Type B pancreatic cell (in vitro differentiated cells): ENCODE data around the gene FGD6. TPM values are rescaled to one million over a fixed set of nuclear protein-coding genes. Genes with fewer than 3 reads are reported as not detected.
"Not testable (repeated sequence)": the region's sequence is repeated elsewhere in the genome, so short reads cannot be mapped to it uniquely, and the experiment has no call there.

ENCODE experiments used
- DNase-seq: peaks from one replicate; pipeline ENCODE4 v3.0.0; 2021; ENCODE audit warnings: mixed read lengths; ENCODE audit not compliant: unreplicated experiment; ENCODE audit errors: extremely low spot score
- H3K27ac Mint-ChIP-seq: 2 replicates; pipeline ENCODE4 v1.8.0; 2021; ENCODE audit warnings: mild to moderate bottlenecking, mixed read lengths
- H3K27me3 Mint-ChIP-seq: 2 replicates; pipeline ENCODE4 v1.8.0; 2021; ENCODE audit warnings: mixed read lengths
- H3K36me3 Mint-ChIP-seq: 2 replicates; pipeline ENCODE4 v1.8.0; 2021; ENCODE audit warnings: mixed read lengths
- H3K4me1 Mint-ChIP-seq: one replicate; pipeline ENCODE4 v1.8.0; 2021; ENCODE audit warnings: mixed read lengths; ENCODE audit not compliant: unreplicated experiment
- H3K4me3 Mint-ChIP-seq: 2 replicates; pipeline ENCODE4 v1.8.0; 2021; ENCODE audit warnings: mild to moderate bottlenecking, mixed read lengths
- H3K9me3 Mint-ChIP-seq: 2 replicates; pipeline ENCODE4 v1.8.0; 2021; ENCODE audit warnings: mixed read lengths
- CTCF ChIP-seq: fragments of 200-600 bp; sonication (generic); conservative IDR thresholded peaks from 2 replicates; pipeline ENCODE4 v1.5.0; 2021; ENCODE audit warnings: antibody characterized with exemption, mild to moderate bottlenecking
- total RNA-seq: library from RNA; stranded (reverse); gene quantifications from 2 replicates; pipeline ENCODE4 v1.2.1, GENCODE V29; 2021; ENCODE audit warnings: low replicate concordance

FGD6 gene
- total RNA-seq, 1 donor from 2014 or later, result 27.5 TPM

- no peaks in the 10 kb centered on the region for H3K9me3 Mint-ChIP-seq
- H3K4me1 Mint-ChIP-seq, result peaks cover 22% of the 10 kb centered on the region
- peak overlapping the region; percentile 41 for H3K4me3 Mint-ChIP-seq
- peak overlapping the region; percentile 37 for H3K27ac Mint-ChIP-seq
- H3K36me3 Mint-ChIP-seq, result peaks cover 4% of the 10 kb centered on the region
- no peak for DNase-seq
- TF ChIP-seq CTCF, result no peak
- no peaks in the 10 kb centered on the region for H3K27me3 Mint-ChIP-seq
These were observed 73.6 kb downstream of the FGD6 start for GRCh38 chr12:95143621-95144205.

- H3K4me1 Mint-ChIP-seq, result peaks cover 22% of the 10 kb centered on the region
- no peaks in the 10 kb centered on the region for H3K9me3 Mint-ChIP-seq
- H3K27ac Mint-ChIP-seq, result peak overlapping the region; percentile 3
- H3K4me3 Mint-ChIP-seq, result no peak overlapping the region
- H3K36me3 Mint-ChIP-seq, result peaks cover 12% of the 10 kb centered on the region
- no peak for TF ChIP-seq CTCF
- DNase-seq, result no peak
- H3K27me3 Mint-ChIP-seq, result no peaks in the 10 kb centered on the region
These were observed 74.7 kb downstream of the FGD6 start for GRCh38 chr12:95142431-95143151.

GRCh38 chr12:95141310-95141709 lies 76.0 kb downstream of the FGD6 start:
- Mint-ChIP-seq H3K4me3 (no peak overlapping the region), H3K27ac (no peak overlapping the region), H3K4me1 (peaks cover 13% of the 10 kb centered on the region), H3K36me3 (peaks cover 17% of the 10 kb centered on the region), H3K9me3 (no peaks in the 10 kb centered on the region), H3K27me3 (no peaks in the 10 kb centered on the region)
- TF ChIP-seq CTCF, result no peak
- no peak for DNase-seq

GRCh38 chr12:95138031-95138430 lies 79.2 kb downstream of the FGD6 start:
- H3K27ac Mint-ChIP-seq, H3K4me1 Mint-ChIP-seq, H3K27me3 Mint-ChIP-seq, H3K9me3 Mint-ChIP-seq, DNase-seq, H3K4me3 Mint-ChIP-seq: not testable (repeated sequence)
- peaks cover 26% of the 10 kb centered on the region for H3K36me3 Mint-ChIP-seq

GRCh38 chr12:95136598-95136997 lies 80.7 kb downstream of the FGD6 start:
- no peak for TF ChIP-seq CTCF
- peaks cover 26% of the 10 kb centered on the region for H3K36me3 Mint-ChIP-seq
- H3K9me3 Mint-ChIP-seq, result no peaks in the 10 kb centered on the region
- no peak overlapping the region for H3K27ac Mint-ChIP-seq
- no peak for DNase-seq
- no peak overlapping the region for H3K4me3 Mint-ChIP-seq
- H3K27me3 Mint-ChIP-seq, result no peaks in the 10 kb centered on the region
- H3K4me1 Mint-ChIP-seq, result no peaks in the 10 kb centered on the region

- Mint-ChIP-seq H3K36me3 (peaks cover 30% of the 10 kb centered on the region), H3K4me1 (peaks cover 5% of the 10 kb centered on the region), H3K27ac (no peak overlapping the region), H3K9me3 (no peaks in the 10 kb centered on the region), H3K4me3 (no peak overlapping the region), H3K27me3 (no peaks in the 10 kb centered on the region)
- DNase-seq, result no peak
- no peak for TF ChIP-seq CTCF
These were observed 83.2 kb downstream of the FGD6 start for GRCh38 chr12:95134085-95134484.
